ENCODE results near the gene ARCN1. TPM values are rescaled to one million over a fixed set of nuclear protein-coding genes. Genes with fewer than 3 reads are reported as not detected.

ARCN1 gene
- total and polyA plus RNA-seq, 2 of the 4 experiments (the other 2 are of a cell fraction), result 148 to 212 TPM

DNA sequence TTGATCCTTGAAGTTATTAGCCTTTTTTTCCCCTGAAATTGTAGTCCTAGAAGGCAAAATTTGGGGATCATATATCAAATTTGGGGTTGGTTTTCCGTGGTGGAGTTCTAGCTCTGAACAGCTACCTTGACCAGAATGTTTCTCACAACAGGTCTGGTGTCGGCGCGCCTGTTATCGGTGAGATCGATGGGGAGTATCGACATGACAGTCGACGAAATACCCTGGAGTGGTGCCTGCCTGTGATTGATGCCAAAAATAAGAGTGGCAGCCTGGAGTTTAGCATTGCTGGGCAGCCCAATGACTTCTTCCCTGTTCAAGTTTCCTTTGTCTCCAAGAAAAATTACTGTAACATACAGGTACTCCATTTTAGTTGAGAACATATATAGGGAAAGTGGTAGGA, 25.3 kb downstream of the ARCN1 start:
- Histone ChIP-seq H3K4me3 (ENCODE audit: insufficient read depth, low read depth, low read length) (no peak overlapping the region), H4K8ac (ENCODE audit: low read depth in 2 of 2, low read length in 2 of 2) (no peak overlapping the region), H3K9me1 (ENCODE audit: insufficient read depth, low read length) (no peaks in the 10 kb centered on the region), H4K5ac (ENCODE audit: low read depth, low read length) (no peak overlapping the region), H2AFZ (replicated peaks; ENCODE audit: low read length, poor library complexity) (no peak overlapping the region), H3K9ac (ENCODE audit: low read depth, low read length) (no peak overlapping the region), H4K20me1 (ENCODE audit: insufficient read depth, low read length) (peaks cover 22% of the 10 kb centered on the region; the same call in 1 of the 2 replicates), H3K4me1 (ENCODE audit: control insufficient read depth, insufficient read depth, low read length) (peaks cover 2% of the 10 kb centered on the region; the same call in 1 of the 2 replicates), H2AK9ac (replicated peaks; ENCODE audit: low read depth, low read length, poor library complexity) (no peak overlapping the region), H3K56ac (ENCODE audit: extremely low read depth, insufficient read depth, low read length) (no peak overlapping the region), H3K36me3 (ENCODE audit: control insufficient read depth, insufficient read depth, low read length) (peaks cover 52% of the 10 kb centered on the region), H3K18ac (ENCODE audit: low read depth, low read length) (no peak overlapping the region), H2AK5ac (ENCODE audit: low read depth, low read length) (no peak overlapping the region), H4K91ac (ENCODE audit: insufficient read depth, low read depth, low read length) (no peak overlapping the region), H3K14ac (replicated peaks; ENCODE audit: low read depth, low read length) (no peak overlapping the region), H2BK120ac (ENCODE audit: low read depth, low read length) (no peak overlapping the region), H2BK20ac (ENCODE audit: low read depth, low read length) (no peak overlapping the region), H2BK5ac (ENCODE audit: low read depth, low read length, poor library complexity, severe bottlenecking) (no peak overlapping the region), H2BK15ac (ENCODE audit: low read depth, low read length) (no peak overlapping the region), H3K27ac (ENCODE audit: insufficient read depth, low read length) (no peak overlapping the region), H3K9me3 (ENCODE audit: control insufficient read depth, insufficient read depth, low read length) (no peaks in the 10 kb centered on the region), H3K27me3 (ENCODE audit: control insufficient read depth, insufficient read depth, low read length) (no peaks in the 10 kb centered on the region), H3K79me1 (ENCODE audit: low read depth in 1 of 2, low read length in 2 of 2) (peaks cover 33 to 44% of the 10 kb centered on the region in 2 experiments), H3K23ac (ENCODE audit: low read depth, low read length) (no peak overlapping the region), H3K4ac (ENCODE audit: low read depth, low read length) (no peak overlapping the region), H3K4me2 (ENCODE audit: low read depth, low read length) (no peak overlapping the region)
- dilution Hi-C loops (cut with HindIII; ENCODE audit: low sequenced_read_pairs, unreplicated experiment), result no loop called here
- intact Hi-C loops (cut with micrococcal nuclease), result loop anchor here (5.0 kb wide), 1 partner anchor 170 kb away; no protein-coding TSS in a partner anchor
- in situ Hi-C loops (cut with MboI; ENCODE audit: low sequenced_read_pairs), result no loop called here
- TF ChIP-seq MAFK (IDR thresholded peaks at IDR 0.05; ENCODE audit: low read depth, low read length) (no peak), CHD1 (IDR thresholded peaks at IDR 0.05; ENCODE audit: low read depth, low read length) (no peak), MAZ (IDR thresholded peaks at IDR 0.05; ENCODE audit: borderline replicate concordance, low read depth, low read length) (no peak), FOS (IDR thresholded peaks at IDR 0.05; ENCODE audit: low read depth, low read length) (no peak), NFE2L2 (IDR thresholded peaks at IDR 0.05; ENCODE audit: low read depth, low read length) (no peak), MXI1 (IDR thresholded peaks at IDR 0.05; ENCODE audit: borderline replicate concordance, low read depth, low read length) (no peak), CEBPB (IDR thresholded peaks at IDR 0.05; ENCODE audit: low read depth, low read length) (no peak), RFX5 (IDR thresholded peaks at IDR 0.05; ENCODE audit: low read depth, low read length) (no peak), RAD21 (IDR thresholded peaks at IDR 0.05; ENCODE audit: low read length) (no peak), POLR2A (IDR thresholded peaks at IDR 0.05; ENCODE audit: low read depth, low read length) (no peak), RCOR1 (IDR thresholded peaks at IDR 0.05; ENCODE audit: insufficient replicate concordance, low read length) (no peak), SMC3 (IDR thresholded peaks at IDR 0.05; ENCODE audit: low read depth, low read length) (no peak)
- TF ChIP-seq, protein P1, sequence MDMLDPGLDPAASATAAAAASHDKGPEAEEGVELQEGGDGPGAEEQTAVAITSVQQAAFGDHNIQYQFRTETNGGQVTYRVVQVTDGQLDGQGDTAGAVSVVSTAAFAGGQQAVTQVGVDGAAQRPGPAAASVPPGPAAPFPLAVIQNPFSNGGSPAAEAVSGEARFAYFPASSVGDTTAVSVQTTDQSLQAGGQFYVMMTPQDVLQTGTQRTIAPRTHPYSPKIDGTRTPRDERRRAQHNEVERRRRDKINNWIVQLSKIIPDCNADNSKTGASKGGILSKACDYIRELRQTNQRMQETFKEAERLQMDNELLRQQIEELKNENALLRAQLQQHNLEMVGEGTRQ (IDR thresholded peaks at IDR 0.05; ENCODE audit: low read depth, low read length), result no peak
- TF ChIP-seq, protein P2, sequence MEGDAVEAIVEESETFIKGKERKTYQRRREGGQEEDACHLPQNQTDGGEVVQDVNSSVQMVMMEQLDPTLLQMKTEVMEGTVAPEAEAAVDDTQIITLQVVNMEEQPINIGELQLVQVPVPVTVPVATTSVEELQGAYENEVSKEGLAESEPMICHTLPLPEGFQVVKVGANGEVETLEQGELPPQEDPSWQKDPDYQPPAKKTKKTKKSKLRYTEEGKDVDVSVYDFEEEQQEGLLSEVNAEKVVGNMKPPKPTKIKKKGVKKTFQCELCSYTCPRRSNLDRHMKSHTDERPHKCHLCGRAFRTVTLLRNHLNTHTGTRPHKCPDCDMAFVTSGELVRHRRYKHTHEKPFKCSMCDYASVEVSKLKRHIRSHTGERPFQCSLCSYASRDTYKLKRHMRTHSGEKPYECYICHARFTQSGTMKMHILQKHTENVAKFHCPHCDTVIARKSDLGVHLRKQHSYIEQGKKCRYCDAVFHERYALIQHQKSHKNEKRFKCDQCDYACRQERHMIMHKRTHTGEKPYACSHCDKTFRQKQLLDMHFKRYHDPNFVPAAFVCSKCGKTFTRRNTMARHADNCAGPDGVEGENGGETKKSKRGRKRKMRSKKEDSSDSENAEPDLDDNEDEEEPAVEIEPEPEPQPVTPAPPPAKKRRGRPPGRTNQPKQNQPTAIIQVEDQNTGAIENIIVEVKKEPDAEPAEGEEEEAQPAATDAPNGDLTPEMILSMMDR (conservative IDR thresholded peaks at IDR 0.05; ENCODE audit: low read depth, low read length), result no peak
- ChIA-PET POLR2A (ENCODE audit: unreplicated experiment) (no interaction called here), CTCF (no interaction called here)
- WGBS, 2 experiments (ENCODE audit: extremely low coverage in 2 of 2, insufficient read length in 1 of 2), result 94% methylated on average over 5 of the region's 9 CpGs; no CpG with 5 or more reads in 1 of the 2 experiments
- ATAC-seq (ENCODE audit: low read depth), result no peak
- BruUV-seq (replicated peaks), result no TSS peak
- DNase-seq, result no peak

Measured in IMR-90 (cell line).